MM.1S (cell line): ENCODE measurements around the gene FAM32A.

ENCODE experiments used
- CTCF ChIP-seq: fragments of 300-600 bp; sonication (generic); IDR thresholded peaks from 2 replicates; pipeline ENCODE4 v1.5.1; 2016; ENCODE audit warnings: antibody characterized with exemption, low read length, mixed read lengths
- EZH2 ChIP-seq: fragments of 300-600 bp; sonication (generic); optimal IDR thresholded peaks from 2 replicates; pipeline ENCODE3; 2017; ENCODE audit warnings: low read depth, mild to moderate bottlenecking, antibody characterized with exemption, low read length, mixed read lengths

- TF ChIP-seq CTCF (no peak), EZH2 (no peak)
Observed at GRCh38 chr19:16201011-16201391, 15.8 kb downstream of the FAM32A start.
